MCF 10A (cell line): ENCODE measurements around the gene SHISA5. TPM values are rescaled to one million over a fixed set of nuclear protein-coding genes. Genes with fewer than 3 reads are reported as not detected.

Source experiments
- BruUV-seq: library from RNA; stranded (reverse); fragments of 400-500 nt; replicated peaks from 2 replicates; lab custom pipeline; 2021; lab: Mats Ljungman, UMichigan
- CTCF ChIA-PET: fragments of 300-600 bp; sonication (Branson Sonifier 250); formaldehyde crosslinking; extraction: SDS; loops from one replicate; lab custom pipeline; 2021; ENCODE audit warnings: antibody characterized with exemption, inconsistent platforms; lab: Yijun Ruan, JAX
- POLR2A ChIA-PET: fragments of 300-600, 350-650 bp; sonication (Branson Sonifier 250); formaldehyde crosslinking; extraction: SDS; loops from one replicate; lab custom pipeline; 2020; ENCODE audit warnings: antibody characterized with exemption, inconsistent platforms; lab: Yijun Ruan, JAX
- DNase-seq: peaks from one replicate; pipeline ENCODE4 v3.0.0-alpha.2; 2018; ENCODE audit not compliant: unreplicated experiment
- H3K27ac Mint-ChIP-seq: one replicate; pipeline ENCODE4 v1.8.0; 2022; ENCODE audit warnings: mild to moderate bottlenecking, low read depth, mixed read lengths; ENCODE audit not compliant: unreplicated experiment
- H3K27me3 Mint-ChIP-seq: one replicate; pipeline ENCODE4 v1.8.0; 2022; ENCODE audit warnings: mixed read lengths; ENCODE audit not compliant: insufficient read depth, unreplicated experiment
- H3K36me3 Mint-ChIP-seq: one replicate; pipeline ENCODE4 v1.8.0; 2022; ENCODE audit warnings: mild to moderate bottlenecking, moderate library complexity, mixed read lengths; ENCODE audit not compliant: insufficient read depth, unreplicated experiment
- H3K4me1 Mint-ChIP-seq: one replicate; pipeline ENCODE4 v1.8.0; 2022; ENCODE audit warnings: mixed read lengths; ENCODE audit not compliant: insufficient read depth, unreplicated experiment
- H3K4me3 Mint-ChIP-seq: one replicate; pipeline ENCODE4 v1.8.0; 2022; ENCODE audit warnings: mild to moderate bottlenecking, moderate library complexity, mixed read lengths; ENCODE audit not compliant: unreplicated experiment
- H3K9me3 Mint-ChIP-seq: one replicate; pipeline ENCODE4 v1.8.0; 2022; ENCODE audit warnings: mixed read lengths; ENCODE audit not compliant: unreplicated experiment
- CTCF ChIP-seq: fragments of 200-600 bp; IDR thresholded peaks from one replicate; pipeline ENCODE4 v1.8.0; 2022; ENCODE audit warnings: antibody characterized with exemption, mild to moderate bottlenecking; ENCODE audit not compliant: unreplicated experiment
- intact Hi-C: fragments of 100-400 bp; cut with micrococcal nuclease; formaldehyde crosslinking; loops from 2 replicates; pipeline ENCODE4 v1.14.1; 2022
- total RNA-seq: library from RNA; stranded (reverse); gene quantifications from 2 replicates; pipeline ENCODE4 v1.2.3, GENCODE V29; 2022

The SHISA5 gene
- total RNA-seq, 1 experiment from 2014 or later: 131 TPM

GRCh38 chr3:48518069-48518468 lies 14.1 kb upstream of the SHISA5 start:
- peaks cover 6% of the 10 kb centered on the region for H3K36me3 Mint-ChIP-seq
- TF ChIP-seq CTCF: no peak
- DNase-seq: no peak
- H3K9me3 Mint-ChIP-seq: no peaks in the 10 kb centered on the region
- no peak overlapping the region for H3K4me3 Mint-ChIP-seq
- intact Hi-C loops: no loop called here
- no peak overlapping the region for H3K27ac Mint-ChIP-seq
- no TSS peak for BruUV-seq
- no peaks in the 10 kb centered on the region for H3K4me1 Mint-ChIP-seq
- ChIA-PET POLR2A (no interaction called here), CTCF (no interaction called here)
- H3K27me3 Mint-ChIP-seq: no peaks in the 10 kb centered on the region

GRCh38 chr3:48516571-48516970 lies 12.6 kb upstream of the SHISA5 start:
- no TSS peak for BruUV-seq
- Mint-ChIP-seq H3K27me3 (no peaks in the 10 kb centered on the region), H3K4me3 (no peak overlapping the region), H3K4me1 (no peaks in the 10 kb centered on the region), H3K36me3 (no peaks in the 10 kb centered on the region), H3K9me3 (no peaks in the 10 kb centered on the region), H3K27ac (no peak overlapping the region)
- TF ChIP-seq CTCF: no peak
- POLR2A ChIA-PET: interaction anchor here (1.0 kb wide), 1 partner anchor 22 kb away, joined by 3 read pairs; no protein-coding TSS in a partner anchor
- CTCF ChIA-PET: interaction anchor here (0.7 to 0.9 kb wide), 2 partner anchors 81 to 307 kb away, joined by 3 to 5 read pairs; no protein-coding TSS in a partner anchor
- intact Hi-C loops: no loop called here
- peak; percentile 16 for DNase-seq

- DNase-seq: no peak
- intact Hi-C loops: no loop called here
- ChIA-PET POLR2A (no interaction called here), CTCF (interaction anchor here (0.6 to 1.0 kb wide), 2 partner anchors 78 kb away, joined by 3 to 4 read pairs; no protein-coding TSS in a partner anchor)
- no peak overlapping the region for H3K4me3 Mint-ChIP-seq
- H3K36me3 Mint-ChIP-seq: no peaks in the 10 kb centered on the region
- TF ChIP-seq CTCF: no peak
- no peaks in the 10 kb centered on the region for H3K27me3 Mint-ChIP-seq
- no peaks in the 10 kb centered on the region for H3K4me1 Mint-ChIP-seq
- no TSS peak for BruUV-seq
- H3K27ac Mint-ChIP-seq: no peak overlapping the region
- no peaks in the 10 kb centered on the region for H3K9me3 Mint-ChIP-seq
Observed at GRCh38 chr3:48514431-48515227, 10.7 kb upstream of the SHISA5 start.

GRCh38 chr3:48511551-48511950 lies 7.6 kb upstream of the SHISA5 start:
- intact Hi-C loops: no loop called here
- Mint-ChIP-seq H3K27me3 (no peaks in the 10 kb centered on the region), H3K36me3 (no peaks in the 10 kb centered on the region), H3K27ac (no peak overlapping the region), H3K9me3 (no peaks in the 10 kb centered on the region), H3K4me3 (no peak overlapping the region), H3K4me1 (peaks cover 9% of the 10 kb centered on the region)
- DNase-seq: no peak
- POLR2A ChIA-PET: interaction anchor here (0.9 kb wide), 1 partner anchor 39 kb away, joined by 6 read pairs; no protein-coding TSS in a partner anchor
- CTCF ChIA-PET: interaction anchor here (0.6 kb wide), 1 partner anchor 1035 kb away, joined by 3 read pairs; no protein-coding TSS in a partner anchor
- no TSS peak for BruUV-seq
- no peak for TF ChIP-seq CTCF
